GM12872 (cell line): ENCODE measurements around the gene ASPDH.
A peak's percentile ranks its signal among the peaks of the same experiment; 100 is the strongest.

Experiments used
- CTCF ChIP-seq: IDR thresholded peaks from 3 replicates; pipeline ENCODE4 v1.5.1; 2011; ENCODE audit warnings: low read depth, mild to moderate bottlenecking, low read length, moderate library complexity; ENCODE audit not compliant: insufficient read depth

Gene ASPDH

GRCh38 chr19:50532952-50533351 lies 19.2 kb upstream of the ASPDH start:
- TF ChIP-seq CTCF, result no peak

- no peak for TF ChIP-seq CTCF
Measured at GRCh38 chr19:50531171-50531612, 17.5 kb upstream of the ASPDH start.

- no peak for TF ChIP-seq CTCF
Measured at GRCh38 chr19:50522881-50523280, 9.2 kb upstream of the ASPDH start.

DNA sequence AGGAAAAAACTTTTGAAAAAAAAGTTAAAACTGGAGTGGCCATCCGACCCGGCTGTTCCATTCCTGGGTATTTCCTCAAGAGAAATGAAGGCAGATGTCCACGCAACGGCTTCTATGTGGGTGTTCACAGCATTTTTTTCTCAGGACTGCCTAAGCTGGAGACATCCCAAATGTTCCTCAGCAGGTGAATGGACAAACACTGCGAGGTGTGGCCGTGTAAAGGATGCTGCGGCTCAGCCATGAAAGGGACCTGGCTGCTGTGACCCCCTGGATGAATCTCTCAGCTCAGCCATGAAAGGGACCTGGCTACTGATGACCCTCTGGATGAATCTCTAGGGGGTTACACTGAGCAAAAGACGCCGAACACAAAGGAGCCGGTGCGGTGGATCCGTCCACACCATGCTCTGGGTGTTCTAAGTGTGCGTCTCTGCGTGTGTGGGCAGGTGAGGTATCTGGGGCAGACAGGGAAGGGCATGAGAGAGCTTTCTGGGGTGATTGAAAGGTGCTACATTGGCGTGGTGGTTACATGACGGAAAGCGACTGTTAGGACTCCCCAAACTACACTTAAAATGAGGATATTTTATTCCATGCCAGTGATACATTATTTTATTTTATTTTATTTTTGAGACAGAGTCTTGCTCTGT lies 7.2 kb upstream of the ASPDH start:
- no peak for TF ChIP-seq CTCF

DNA sequence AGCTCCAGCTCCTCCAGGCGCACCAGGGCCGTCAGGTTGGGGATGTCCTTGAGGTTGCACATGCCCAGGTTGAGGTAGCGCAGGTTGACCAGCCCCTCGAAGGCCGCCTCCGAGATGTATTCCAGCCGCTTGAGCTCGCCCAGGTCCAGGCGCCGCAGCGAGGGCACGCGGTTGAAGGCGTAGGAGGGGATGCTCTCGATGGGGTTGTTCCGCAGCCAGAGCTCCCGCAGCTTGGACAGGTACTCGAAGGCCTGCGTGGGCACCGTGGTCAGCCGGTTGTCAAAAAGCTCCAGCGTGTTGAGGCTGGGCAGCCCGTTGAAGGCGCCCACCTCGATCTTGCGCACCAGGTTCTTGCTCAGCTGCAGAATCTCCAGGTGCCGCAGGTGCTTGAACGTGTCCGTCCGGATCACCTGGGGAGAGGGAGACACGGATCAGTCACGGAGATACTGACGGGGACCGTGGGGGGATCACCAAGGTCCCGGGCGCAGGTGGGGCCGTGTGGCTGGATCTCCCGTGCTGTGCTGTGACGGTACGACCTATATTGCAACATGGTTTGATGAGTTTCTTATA lies 5.4 kb upstream of the ASPDH start:
- no peak for TF ChIP-seq CTCF

GRCh38 chr19:50518091-50519005 lies 4.6 kb upstream of the ASPDH start:
- peak; percentile 16; the same call in 1 of the 3 replicates for TF ChIP-seq CTCF

DNA sequence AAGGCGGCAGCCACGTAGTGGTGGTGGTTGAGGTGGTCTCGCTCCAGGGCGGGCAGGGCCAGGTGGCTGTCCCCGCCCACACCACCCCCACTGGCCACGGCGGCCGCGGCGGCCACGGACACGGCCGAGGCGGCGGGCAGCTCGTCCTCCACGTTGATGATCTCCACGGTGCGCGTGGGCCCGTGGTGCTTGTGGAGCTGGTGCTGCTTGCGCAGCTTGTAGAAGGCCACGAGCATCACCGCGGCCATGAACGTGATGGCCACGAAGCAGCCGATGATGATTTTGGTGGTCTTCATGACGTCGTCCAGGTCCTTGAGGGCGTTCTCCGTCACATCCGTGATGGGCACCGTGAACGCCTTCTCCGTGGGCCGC lies 4.0 kb upstream of the ASPDH start:
- TF ChIP-seq CTCF, result no peak
